ENCODE data around the gene C15orf62.

C15orf62 gene

DNA sequence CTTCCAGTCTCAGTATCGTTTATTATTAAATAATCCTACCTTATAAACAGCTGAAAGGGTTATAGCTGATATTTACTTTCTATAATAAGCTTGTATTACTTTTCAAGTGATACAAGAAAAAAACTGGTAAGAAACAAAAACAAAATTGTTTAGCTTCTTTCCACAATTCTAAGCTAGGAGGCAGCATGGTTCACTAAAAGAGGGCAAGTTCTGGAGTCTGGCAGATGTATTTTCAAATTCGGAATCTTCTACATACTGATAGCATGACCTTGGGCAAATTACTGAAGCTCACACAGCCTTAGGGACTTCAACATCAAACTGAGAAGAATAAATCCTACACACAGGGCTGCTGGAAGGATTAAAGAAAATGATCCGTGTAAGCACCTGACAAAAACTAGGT lies 15.4 kb downstream of the C15orf62 start:
- DNase-seq = no peak

GRCh38 chr15:40785814-40786213 lies 16.0 kb downstream of the C15orf62 start:
- no peak for DNase-seq

DNA sequence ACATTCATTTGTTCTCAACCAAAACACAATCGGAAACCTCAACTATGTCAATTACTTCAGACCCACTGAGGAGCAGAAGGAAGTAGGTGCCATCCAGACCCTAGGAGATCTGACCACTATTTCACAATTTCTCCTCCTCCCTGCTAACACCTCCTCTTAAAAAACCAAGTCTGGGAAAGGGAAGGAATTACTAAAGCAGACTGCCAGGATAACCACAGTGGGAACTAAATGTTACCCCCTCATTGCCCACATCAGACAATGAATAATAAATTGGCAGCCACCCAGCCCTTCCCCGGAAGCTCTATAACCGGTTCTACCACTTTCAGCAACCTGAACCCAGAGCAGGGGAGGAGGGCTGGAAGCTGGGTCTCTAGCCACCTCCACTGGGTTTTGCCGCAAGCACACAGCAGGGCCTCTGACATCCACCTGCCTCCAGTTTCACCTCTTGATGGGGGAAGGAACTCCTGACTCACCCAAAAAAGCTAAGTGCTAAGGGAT lies 17.6 kb downstream of the C15orf62 start:
- DNase-seq = peak; percentile 58 to 68

- no peak for DNase-seq
These were observed 18.2 kb downstream of the C15orf62 start for GRCh38 chr15:40787991-40788390.

- DNase-seq = no peak
These were observed 19.3 kb downstream of the C15orf62 start for GRCh38 chr15:40789119-40789518.

GRCh38 chr15:40789999-40790398 lies 20.2 kb downstream of the C15orf62 start:
- no peak for DNase-seq

DNA sequence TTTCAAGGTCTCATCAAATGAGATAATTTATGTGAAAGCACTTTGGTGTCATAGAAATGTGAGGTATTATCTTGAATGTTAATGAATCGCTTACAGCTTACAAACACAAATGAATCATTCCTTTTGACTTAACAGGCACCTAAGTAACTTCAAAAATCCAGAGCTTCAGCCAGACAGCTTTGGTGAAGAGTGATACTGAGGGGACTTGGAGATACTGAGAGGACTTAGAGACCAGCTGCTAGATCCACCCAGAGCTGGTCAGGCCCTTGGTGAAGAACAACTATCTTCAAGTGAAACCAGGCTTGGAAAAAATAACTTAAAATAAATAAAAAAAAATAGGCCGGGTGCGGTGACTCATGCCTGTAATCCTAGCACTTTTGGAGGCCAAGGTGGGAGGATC lies 20.9 kb downstream of the C15orf62 start:
- no peak for DNase-seq

- DNase-seq = no peak
These were observed 22.6 kb downstream of the C15orf62 start for GRCh38 chr15:40792394-40792793.

GRCh38 chr15:40793216-40793989 lies 23.6 kb downstream of the C15orf62 start:
- DNase-seq = no peak

DNA sequence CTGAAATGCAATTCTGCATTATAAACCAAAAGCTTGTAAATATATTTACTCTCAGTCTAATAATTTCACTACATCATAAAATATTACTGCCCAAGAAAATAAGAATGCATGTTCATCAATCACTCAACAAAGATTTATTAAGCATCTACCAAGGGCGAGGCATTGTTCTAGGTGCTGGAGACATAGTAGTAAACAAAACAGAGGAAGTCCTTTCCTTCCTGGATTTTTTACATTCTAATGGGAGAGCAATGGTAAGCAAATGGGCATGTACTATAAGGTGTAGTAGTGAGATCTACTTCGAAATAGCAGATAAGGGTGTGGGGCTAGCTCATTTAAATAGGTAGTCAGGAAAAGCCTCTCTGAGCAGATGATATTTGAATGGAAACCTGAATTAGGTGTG lies 26.3 kb downstream of the C15orf62 start:
- no peak for DNase-seq

GRCh38 chr15:40796512-40796911 lies 26.7 kb downstream of the C15orf62 start:
- DNase-seq = no peak

- no peak for DNase-seq
These were observed 29.7 kb downstream of the C15orf62 start for GRCh38 chr15:40799523-40799922.

GRCh38 chr15:40803076-40803475 lies 33.3 kb downstream of the C15orf62 start:
- no peak for DNase-seq

DNA sequence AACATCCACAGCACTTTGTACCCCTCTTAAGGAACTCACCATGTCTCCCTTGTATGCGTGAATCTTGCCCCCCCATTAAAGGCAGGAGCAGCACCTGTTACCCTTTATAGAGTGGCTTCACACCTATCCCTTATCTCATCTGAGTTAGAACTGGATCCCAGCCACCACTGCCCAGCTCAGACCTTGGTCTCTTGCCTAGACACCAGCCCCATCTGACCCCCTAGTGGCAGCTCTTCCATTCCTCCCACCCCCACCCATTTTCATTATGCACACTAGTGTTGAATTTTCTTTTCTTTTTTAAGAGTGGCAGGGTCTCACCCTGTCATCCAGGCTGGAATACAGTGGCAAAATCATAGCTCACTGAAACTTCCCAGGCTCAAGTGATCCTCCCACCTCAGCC lies 33.9 kb downstream of the C15orf62 start:
- no peak for DNase-seq

DNA sequence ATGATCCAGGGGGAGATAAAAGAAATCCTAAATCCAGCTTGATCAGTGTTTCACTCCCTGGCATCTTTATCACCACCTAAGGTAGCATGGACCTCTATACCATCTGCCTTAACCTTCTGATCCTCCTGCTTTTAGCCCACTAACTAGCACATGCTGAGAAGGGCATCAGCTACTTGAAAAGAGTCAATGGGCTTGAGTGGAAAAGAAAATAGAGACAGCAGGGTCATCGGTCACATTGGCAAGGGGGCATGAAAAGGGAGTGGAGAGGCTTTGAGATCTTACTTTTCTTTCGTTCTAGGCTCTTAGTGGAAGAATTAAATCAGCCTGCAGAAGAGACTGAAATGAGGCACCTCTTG lies 36.9 kb downstream of the C15orf62 start:
- no peak for DNase-seq

- DNase-seq = peak; percentile 84 to 89
These were observed 37.5 kb downstream of the C15orf62 start, which contains the start of the genes DNAJC17 and ZFYVE19 for GRCh38 chr15:40807028-40807887. Gene DNAJC17 (minus strand): TSS chr15:40807473. CDS start chr15:40807446, 27 bp downstream. Gene ZFYVE19 (plus strand): TSS chr15:40807089. CDS start chr15:40807590, 501 bp downstream.

- DNase-seq = no peak
These were observed 38.2 kb downstream of the C15orf62 start for GRCh38 chr15:40807888-40808461.

DNA sequence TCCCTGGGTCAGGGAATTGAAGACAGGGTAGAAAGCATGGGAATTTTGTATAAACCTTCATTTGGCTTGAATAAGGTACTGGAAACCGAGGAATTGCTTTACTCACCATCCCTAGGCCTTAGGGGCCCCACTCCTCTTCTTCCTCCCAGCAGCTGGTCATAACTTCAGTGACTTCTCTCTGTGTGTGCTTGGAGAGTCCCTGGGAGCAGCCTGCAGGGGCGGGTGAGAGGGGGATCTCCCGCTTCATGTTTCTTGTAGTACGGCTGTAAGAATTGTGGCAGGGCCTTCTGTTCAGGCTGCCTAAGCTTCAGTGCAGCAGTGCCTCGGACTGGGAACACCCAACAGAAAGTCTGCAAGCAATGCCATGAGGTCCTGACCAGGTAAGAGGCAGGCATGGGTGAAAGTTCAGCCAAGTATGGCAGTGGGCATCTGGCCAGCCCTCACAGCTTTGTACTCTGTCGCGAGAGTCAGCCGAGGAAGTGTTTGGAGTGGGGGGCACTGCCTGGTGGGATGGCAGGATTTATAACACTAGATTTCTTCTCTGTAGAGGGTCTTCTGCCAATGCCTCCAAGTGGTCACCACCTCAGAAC lies 39.2 kb downstream of the C15orf62 start:
- DNase-seq = no peak

GRCh38 chr15:40812721-40813425 lies 43.1 kb downstream of the C15orf62 start:
- no peak for DNase-seq

- no peak for DNase-seq
These were observed 45.4 kb downstream of the C15orf62 start for GRCh38 chr15:40815042-40815698.

DNA sequence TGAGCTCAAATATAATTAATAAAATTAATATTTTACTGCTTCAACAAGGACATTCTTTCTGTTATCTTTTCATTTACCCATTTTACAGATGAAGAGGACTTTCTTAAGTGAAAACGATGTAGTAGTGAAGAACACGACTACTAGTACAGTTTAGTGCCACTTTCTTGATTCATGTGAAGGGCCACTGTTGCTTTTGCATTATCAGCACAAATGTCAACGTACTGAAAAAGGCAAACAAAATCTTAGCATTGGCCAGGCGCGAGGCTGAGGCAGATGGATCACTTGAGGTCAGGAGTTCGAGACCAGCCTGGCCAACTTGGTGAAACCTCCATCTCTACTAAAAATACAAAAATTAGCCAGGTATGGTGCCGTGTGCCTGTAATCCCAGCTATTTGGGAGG lies 49.3 kb downstream of the C15orf62 start:
- DNase-seq = no peak

DNA sequence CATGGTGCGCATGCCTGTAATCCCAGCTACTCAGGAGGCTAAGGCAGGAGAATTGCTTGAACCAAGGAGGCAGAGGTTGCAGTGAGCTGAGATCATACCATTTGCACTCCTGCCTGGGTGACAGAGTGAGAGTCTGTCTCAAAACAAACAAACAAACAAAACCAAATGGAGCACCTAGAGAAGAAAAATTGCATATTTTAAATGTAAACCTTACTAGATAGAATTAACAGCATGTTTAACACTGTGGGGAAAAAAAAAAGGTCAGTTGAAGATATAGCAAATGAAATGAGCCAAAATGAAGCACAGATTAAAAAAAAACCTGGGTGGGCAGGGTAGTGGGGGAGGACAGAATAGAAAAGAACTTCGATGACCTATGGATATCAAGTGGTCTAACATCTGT lies 51.4 kb downstream of the C15orf62 start:
- DNase-seq = no peak

Measured in Kasumi-1 (cell line).